MCF 10A (cell line): ENCODE data around the gene FOSL1. TPM values are rescaled to one million over a fixed set of nuclear protein-coding genes. Genes with fewer than 3 reads are reported as not detected.
A peak's percentile ranks its signal among the peaks of the same experiment; 100 is the strongest.

Source experiments
- BruUV-seq: library from RNA; stranded (reverse); fragments of 400-500 nt; replicated peaks from 2 replicates; lab custom pipeline; 2021; lab: Mats Ljungman, UMichigan
- CTCF ChIA-PET: fragments of 300-600 bp; sonication (Branson Sonifier 250); formaldehyde crosslinking; extraction: SDS; loops from one replicate; lab custom pipeline; 2021; ENCODE audit warnings: antibody characterized with exemption, inconsistent platforms; lab: Yijun Ruan, JAX
- POLR2A ChIA-PET: fragments of 300-600, 350-650 bp; sonication (Branson Sonifier 250); formaldehyde crosslinking; extraction: SDS; loops from one replicate; lab custom pipeline; 2020; ENCODE audit warnings: antibody characterized with exemption, inconsistent platforms; lab: Yijun Ruan, JAX
- DNase-seq: peaks from one replicate; pipeline ENCODE4 v3.0.0-alpha.2; 2018; ENCODE audit not compliant: unreplicated experiment
- H3K27ac Mint-ChIP-seq: one replicate; pipeline ENCODE4 v1.8.0; 2022; ENCODE audit warnings: mild to moderate bottlenecking, low read depth, mixed read lengths; ENCODE audit not compliant: unreplicated experiment
- H3K27me3 Mint-ChIP-seq: one replicate; pipeline ENCODE4 v1.8.0; 2022; ENCODE audit warnings: mixed read lengths; ENCODE audit not compliant: insufficient read depth, unreplicated experiment
- H3K36me3 Mint-ChIP-seq: one replicate; pipeline ENCODE4 v1.8.0; 2022; ENCODE audit warnings: mild to moderate bottlenecking, moderate library complexity, mixed read lengths; ENCODE audit not compliant: insufficient read depth, unreplicated experiment
- H3K4me1 Mint-ChIP-seq: one replicate; pipeline ENCODE4 v1.8.0; 2022; ENCODE audit warnings: mixed read lengths; ENCODE audit not compliant: insufficient read depth, unreplicated experiment
- H3K4me3 Mint-ChIP-seq: one replicate; pipeline ENCODE4 v1.8.0; 2022; ENCODE audit warnings: mild to moderate bottlenecking, moderate library complexity, mixed read lengths; ENCODE audit not compliant: unreplicated experiment
- H3K9me3 Mint-ChIP-seq: one replicate; pipeline ENCODE4 v1.8.0; 2022; ENCODE audit warnings: mixed read lengths; ENCODE audit not compliant: unreplicated experiment
- CTCF ChIP-seq: fragments of 200-600 bp; IDR thresholded peaks from one replicate; pipeline ENCODE4 v1.8.0; 2022; ENCODE audit warnings: antibody characterized with exemption, mild to moderate bottlenecking; ENCODE audit not compliant: unreplicated experiment
- intact Hi-C: fragments of 100-400 bp; cut with micrococcal nuclease; formaldehyde crosslinking; loops from 2 replicates; pipeline ENCODE4 v1.14.1; 2022
- total RNA-seq: library from RNA; stranded (reverse); gene quantifications from 2 replicates; pipeline ENCODE4 v1.2.3, GENCODE V29; 2022

Gene FOSL1
- total RNA-seq, 1 experiment from 2014 or later: 124 TPM

- Mint-ChIP-seq H3K4me1 (peaks cover 24% of the 10 kb centered on the region), H3K27me3 (no peaks in the 10 kb centered on the region), H3K27ac (peak overlapping the region; percentile 94), H3K36me3 (peaks cover 56% of the 10 kb centered on the region), H3K4me3 (peak overlapping the region; percentile 83), H3K9me3 (no peaks in the 10 kb centered on the region)
- ChIA-PET CTCF (no interaction called here), POLR2A (interaction anchor here (0.7 to 6.2 kb wide), 4 partner anchors 33 to 144 kb away, joined by 3 to 181 read pairs (median 4); partner anchors contain the start of genes CCDC85B, FIBP and KAT5)
- intact Hi-C loops: no loop called here
- TF ChIP-seq CTCF: no peak
- BruUV-seq: no TSS peak
- DNase-seq: no peak
Measured at GRCh38 chr11:65855927-65856363, 44.2 kb downstream of the FOSL1 start.

- intact Hi-C loops: no loop called here
- BruUV-seq: TSS peak; percentile 63
- Mint-ChIP-seq H3K4me3 (peak overlapping the region; percentile 83), H3K36me3 (peaks cover 56% of the 10 kb centered on the region), H3K27me3 (no peaks in the 10 kb centered on the region), H3K4me1 (peaks cover 22% of the 10 kb centered on the region), H3K9me3 (no peaks in the 10 kb centered on the region), H3K27ac (peak overlapping the region; percentile 71)
- TF ChIP-seq CTCF: no peak
- POLR2A ChIA-PET: interaction anchor here (0.7 kb wide), 1 partner anchor 35 kb away, joined by 4 read pairs; the partner anchor contains the start of gene CCDC85B
- no peak for DNase-seq
- CTCF ChIA-PET: interaction anchor here (0.6 kb wide), 1 partner anchor 38 kb away, joined by 4 read pairs; no protein-coding TSS in a partner anchor
Measured at GRCh38 chr11:65854852-65855837, 45.0 kb downstream of the FOSL1 start.

GRCh38 chr11:65854161-65854592 lies 46.0 kb downstream of the FOSL1 start:
- peaks cover 16% of the 10 kb centered on the region for H3K4me1 Mint-ChIP-seq
- no peak overlapping the region for H3K27ac Mint-ChIP-seq
- H3K4me3 Mint-ChIP-seq: no peak overlapping the region
- no TSS peak for BruUV-seq
- no peak for TF ChIP-seq CTCF
- intact Hi-C loops: no loop called here
- peaks cover 56% of the 10 kb centered on the region for H3K36me3 Mint-ChIP-seq
- H3K9me3 Mint-ChIP-seq: no peaks in the 10 kb centered on the region
- no peaks in the 10 kb centered on the region for H3K27me3 Mint-ChIP-seq
- ChIA-PET POLR2A (interaction anchor here (0.6 to 1.1 kb wide), 2 partner anchors 34 to 939 kb away, joined by 3 to 4 read pairs; partner anchors contain the start of gene FIBP), CTCF (interaction anchor here (0.8 kb wide), 1 partner anchor 32 kb away, joined by 3 read pairs; no protein-coding TSS in a partner anchor)
- DNase-seq: no peak
